Measurements from ENCODE around the gene BMAL1. TPM values are rescaled to one million over a fixed set of nuclear protein-coding genes. Genes with fewer than 3 reads are reported as not detected.

Gene BMAL1
- total and polyA plus RNA-seq, 7 donors, result 10.8 to 41.5 (median 27.7) TPM

DNA sequence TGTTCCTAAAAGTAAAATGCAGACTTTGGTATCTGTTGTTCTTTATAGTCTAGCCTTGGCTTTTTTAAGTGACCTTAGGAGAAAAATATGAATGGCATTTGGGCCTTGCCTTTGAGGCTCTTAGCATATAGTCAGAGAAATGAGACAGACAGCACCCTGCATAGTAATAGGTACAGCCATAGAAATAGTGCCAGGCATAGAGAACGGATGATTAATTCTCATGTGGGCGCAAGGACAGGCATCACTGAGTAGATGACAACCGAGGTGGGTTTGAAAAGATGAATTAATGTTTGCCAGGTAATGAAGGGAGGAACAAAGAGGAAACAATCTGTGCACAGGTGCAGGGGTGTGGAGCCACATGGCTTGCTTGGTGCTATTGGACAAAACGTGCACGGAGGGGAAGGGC, 90.5 kb downstream of the BMAL1 start:
- Histone ChIP-seq H3K4me1 (peaks cover 0 to 6% (median 0%) of the 10 kb centered on the region in 4 donors), H3K27ac (no peak overlapping the region), H3K36me3 (peaks cover 22 to 99% (median 34%) of the 10 kb centered on the region in 4 donors), H3K27me3 (no peaks in the 10 kb centered on the region), H3K4me3 (no peak overlapping the region), H3K9me3 (no peaks in the 10 kb centered on the region)
- 78 to 83% methylated on average over 5 of the region's 5 CpGs for WGBS, 2 donors
- TF ChIP-seq EP300 (IDR thresholded peaks at IDR 0.05), result no peak
- no peak for TF ChIP-seq CTCF (IDR thresholded peaks at IDR 0.05)
- DNase-seq, result no peak
- intact Hi-C loops (cut with DNase I), result no loop called here

- no peaks in the 10 kb centered on the region for H3K27me3 ChIP-seq
- DNase-seq, result no peak
- H3K27ac ChIP-seq, result no peak overlapping the region
- H3K4me1 ChIP-seq, result no peaks in the 10 kb centered on the region
- no peak for TF ChIP-seq CTCF (IDR thresholded peaks at IDR 0.05)
- H3K36me3 ChIP-seq, result peaks cover 37 to 99% (median 58%) of the 10 kb centered on the region in 4 donors
- no peaks in the 10 kb centered on the region for H3K9me3 ChIP-seq
- 96% methylated on average over 2 of the region's 2 CpGs for WGBS, 2 donors
- intact Hi-C loops (cut with DNase I), result no loop called here
- H3K4me3 ChIP-seq, result no peak overlapping the region
Measured at GRCh38 chr11:13373216-13373615, 95.6 kb downstream of the BMAL1 start.

GRCh38 chr11:13375798-13376197, 98.2 kb downstream of the BMAL1 start:
- Histone ChIP-seq H3K9me3 (no peaks in the 10 kb centered on the region), H3K4me3 (no peak overlapping the region), H3K36me3 (peaks cover 29 to 98% (median 56%) of the 10 kb centered on the region in 4 donors), H3K4me1 (no peaks in the 10 kb centered on the region), H3K27me3 (no peaks in the 10 kb centered on the region), H3K27ac (no peak overlapping the region)
- intact Hi-C loops (cut with DNase I), result no loop called here
- no peak for DNase-seq
- no peak for TF ChIP-seq CTCF (IDR thresholded peaks at IDR 0.05)
- no peak for TF ChIP-seq POLR2AphosphoS5 (IDR thresholded peaks at IDR 0.05)
- TF ChIP-seq EP300 (IDR thresholded peaks at IDR 0.05), result no peak
- no peak for TF ChIP-seq POLR2A (IDR thresholded peaks at IDR 0.05)

DNA sequence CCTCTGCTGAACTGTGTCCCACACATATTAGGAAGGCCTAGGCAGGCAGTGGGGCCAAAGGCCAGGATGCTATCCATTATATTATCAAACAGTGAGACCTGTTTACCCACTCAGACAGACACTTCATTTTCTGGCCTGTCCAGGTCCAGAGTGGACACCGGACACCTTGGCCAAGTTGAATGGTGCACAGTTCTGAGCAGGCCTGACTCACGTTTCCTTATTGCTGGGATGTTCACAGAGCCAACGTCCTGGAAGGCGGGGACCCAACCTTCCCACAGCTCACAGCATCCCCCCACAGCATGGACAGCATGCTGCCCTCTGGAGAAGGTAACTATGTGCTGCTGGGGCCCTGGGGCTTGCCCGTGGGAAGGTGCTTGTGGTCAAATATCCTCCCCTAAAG, 98.8 kb downstream of the BMAL1 start:
- no peak overlapping the region for H3K27ac ChIP-seq
- H3K27me3 ChIP-seq, result no peaks in the 10 kb centered on the region
- intact Hi-C loops (cut with DNase I), result no loop called here
- no peaks in the 10 kb centered on the region for H3K4me1 ChIP-seq
- 66 to 80% methylated on average over 5 of the region's 5 CpGs for WGBS, 2 donors
- H3K36me3 ChIP-seq, result peaks cover 25 to 98% (median 54%) of the 10 kb centered on the region in 4 donors
- TF ChIP-seq POLR2AphosphoS5 (IDR thresholded peaks at IDR 0.05) (no peak), EP300 (IDR thresholded peaks at IDR 0.05) (no peak), CTCF (IDR thresholded peaks at IDR 0.05) (no peak), POLR2A (IDR thresholded peaks at IDR 0.05) (no peak)
- no peak for DNase-seq
- H3K9me3 ChIP-seq, result no peaks in the 10 kb centered on the region
- no peak overlapping the region for H3K4me3 ChIP-seq

DNA sequence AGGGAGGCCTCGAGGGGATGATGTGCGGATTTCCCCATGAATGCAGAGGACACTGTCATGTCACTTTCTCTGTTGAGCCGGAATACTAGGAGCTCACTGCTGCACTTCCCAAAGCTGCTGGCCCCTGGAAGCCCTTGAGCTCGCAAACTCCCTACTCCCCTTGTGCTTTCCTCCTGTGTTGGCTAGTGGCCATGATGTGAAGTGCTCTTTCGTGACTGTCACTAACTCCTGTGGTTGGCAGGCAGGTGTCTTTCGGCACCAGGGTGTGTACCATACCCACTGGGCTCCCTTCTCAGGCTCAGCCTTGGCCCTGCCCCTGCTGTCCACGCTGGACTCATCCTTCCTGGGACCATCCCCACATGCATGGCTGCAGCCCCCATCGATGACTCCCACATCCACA, 99.2 kb downstream of the BMAL1 start:
- no peaks in the 10 kb centered on the region for H3K9me3 ChIP-seq
- TF ChIP-seq CTCF (IDR thresholded peaks at IDR 0.05) (no peak), POLR2AphosphoS5 (IDR thresholded peaks at IDR 0.05) (no peak), POLR2A (IDR thresholded peaks at IDR 0.05) (no peak), EP300 (IDR thresholded peaks at IDR 0.05) (no peak)
- H3K4me3 ChIP-seq, result no peak overlapping the region
- no peaks in the 10 kb centered on the region for H3K27me3 ChIP-seq
- intact Hi-C loops (cut with DNase I), result no loop called here
- H3K36me3 ChIP-seq, result peaks cover 25 to 98% (median 51%) of the 10 kb centered on the region in 4 donors
- no peak overlapping the region for H3K27ac ChIP-seq
- DNase-seq, result no peak
- WGBS, 2 donors, result 95 to 96% methylated on average over 8 of the region's 8 CpGs
- no peaks in the 10 kb centered on the region for H3K4me1 ChIP-seq

Data from sigmoid colon (tissue), 7 donors.